ENCODE data around the gene NHLRC2. TPM values are rescaled to one million over a fixed set of nuclear protein-coding genes. Genes with fewer than 3 reads are reported as not detected.
A peak's percentile ranks its signal among the peaks of the same experiment; 100 is the strongest.

NHLRC2 gene
- total RNA-seq, 1 donor from 2014 or later = 13.4 TPM

- peaks cover 1% of the 10 kb centered on the region for H3K36me3 ChIP-seq (ENCODE audit: control insufficient read depth, insufficient read depth, low read length)
- no peak overlapping the region for H3K4me3 ChIP-seq (ENCODE audit: low read depth, low read length)
- H3K27me3 ChIP-seq (ENCODE audit: control insufficient read depth, insufficient read depth, low read length) = no peaks in the 10 kb centered on the region
- DNase-seq (ENCODE audit: low read depth) (no peak), FAIRE-seq (no peak)
- TF ChIP-seq CTCF (IDR thresholded peaks at IDR 0.05; ENCODE audit: insufficient read depth, low read length, severe bottlenecking) = no peak
Measured at GRCh38 chr10:113912582-113912981, 58.1 kb downstream of the NHLRC2 start.

- Histone ChIP-seq H3K36me3 (ENCODE audit: control insufficient read depth, insufficient read depth, low read length) (no peaks in the 10 kb centered on the region), H3K4me3 (ENCODE audit: low read depth, low read length) (no peak overlapping the region), H3K27me3 (ENCODE audit: control insufficient read depth, insufficient read depth, low read length) (no peaks in the 10 kb centered on the region)
- no peak for TF ChIP-seq CTCF (IDR thresholded peaks at IDR 0.05; ENCODE audit: insufficient read depth, low read length, severe bottlenecking)
- no peak for DNase-seq (ENCODE audit: low read depth)
- no peak for FAIRE-seq
Measured at GRCh38 chr10:113914956-113915355, 60.5 kb downstream of the NHLRC2 start.

- FAIRE-seq (no peak), DNase-seq (ENCODE audit: low read depth) (no peak)
- no peak for TF ChIP-seq CTCF (IDR thresholded peaks at IDR 0.05; ENCODE audit: insufficient read depth, low read length, severe bottlenecking)
- Histone ChIP-seq H3K36me3 (ENCODE audit: control insufficient read depth, insufficient read depth, low read length) (no peaks in the 10 kb centered on the region), H3K4me3 (ENCODE audit: low read depth, low read length) (no peak overlapping the region), H3K27me3 (ENCODE audit: control insufficient read depth, insufficient read depth, low read length) (no peaks in the 10 kb centered on the region)
Measured at GRCh38 chr10:113915540-113915939, 61.1 kb downstream of the NHLRC2 start.

GRCh38 chr10:113916053-113916452, 61.6 kb downstream of the NHLRC2 start:
- TF ChIP-seq CTCF (IDR thresholded peaks at IDR 0.05; ENCODE audit: insufficient read depth, low read length, severe bottlenecking) = no peak
- FAIRE-seq (no peak), DNase-seq (ENCODE audit: low read depth) (peak; percentile 48)
- Histone ChIP-seq H3K36me3 (ENCODE audit: control insufficient read depth, insufficient read depth, low read length) (no peaks in the 10 kb centered on the region), H3K27me3 (ENCODE audit: control insufficient read depth, insufficient read depth, low read length) (no peaks in the 10 kb centered on the region), H3K4me3 (ENCODE audit: low read depth, low read length) (no peak overlapping the region)

- Histone ChIP-seq H3K27me3 (ENCODE audit: control insufficient read depth, insufficient read depth, low read length) (no peaks in the 10 kb centered on the region), H3K4me3 (ENCODE audit: low read depth, low read length) (no peak overlapping the region), H3K36me3 (ENCODE audit: control insufficient read depth, insufficient read depth, low read length) (no peaks in the 10 kb centered on the region)
- DNase-seq (ENCODE audit: low read depth) = no peak
- no peak for TF ChIP-seq CTCF (IDR thresholded peaks at IDR 0.05; ENCODE audit: insufficient read depth, low read length, severe bottlenecking)
- no peak for FAIRE-seq
Measured at GRCh38 chr10:113917636-113918035, 63.2 kb downstream of the NHLRC2 start.

GRCh38 chr10:113920114-113920513, 65.7 kb downstream of the NHLRC2 start:
- Histone ChIP-seq H3K36me3 (ENCODE audit: control insufficient read depth, insufficient read depth, low read length) (no peaks in the 10 kb centered on the region), H3K4me3 (ENCODE audit: low read depth, low read length) (no peak overlapping the region), H3K27me3 (ENCODE audit: control insufficient read depth, insufficient read depth, low read length) (no peaks in the 10 kb centered on the region)
- DNase-seq (ENCODE audit: low read depth) = no peak
- FAIRE-seq = no peak
- no peak for TF ChIP-seq CTCF (IDR thresholded peaks at IDR 0.05; ENCODE audit: insufficient read depth, low read length, severe bottlenecking)
